Lower lobe of right lung (tissue), 2 donors: ENCODE data around the gene FCSK. TPM values are rescaled to one million over a fixed set of nuclear protein-coding genes. Genes with fewer than 3 reads are reported as not detected.

Experiments used
- ATAC-seq, 2 donors: fragments of 200-7000 bp; cut with Tn5 transposase; one replicate each; pipeline ENCODE4 v1.9.1; 2020 to 2022; ENCODE audit warnings: mild to moderate bottlenecking in 2 of 2, moderate library complexity in 2 of 2
- DNase-seq: peaks from one replicate; pipeline ENCODE4 v3.0.0-alpha.2; 2020
- H3K27ac ChIP-seq: fragments of 200-600 bp; one replicate; pipeline ENCODE4 v1.8.0; 2022
- H3K27me3 ChIP-seq: fragments of 200-600 bp; one replicate; pipeline ENCODE4 v1.8.0; 2022; ENCODE audit warnings: low read depth
- H3K36me3 ChIP-seq: fragments of 200-600 bp; one replicate; pipeline ENCODE4 v1.8.0; 2022; ENCODE audit warnings: mild to moderate bottlenecking
- H3K4me1 ChIP-seq: fragments of 200-600 bp; one replicate; pipeline ENCODE4 v1.8.0; 2022
- H3K4me3 ChIP-seq: fragments of 200-600 bp; one replicate; pipeline ENCODE4 v1.8.0; 2022; ENCODE audit warnings: mild to moderate bottlenecking
- H3K9me3 ChIP-seq: fragments of 200-600 bp; one replicate; pipeline ENCODE4 v1.8.0; 2022
- CTCF ChIP-seq: fragments of 200-600 bp; IDR thresholded peaks from one replicate; pipeline ENCODE4 v1.8.0; 2022; ENCODE audit warnings: antibody characterized with exemption, mild to moderate bottlenecking
- intact Hi-C: fragments of 100-400 bp; cut with DNase I; formaldehyde crosslinking; loops from one replicate; pipeline ENCODE4 v1.11.0; 2022
- total RNA-seq: library from RNA; stranded (reverse); fragmentation: NEBNext Ultra II Directional; extraction: Animal tissue kit (Norgen Biotek cat#: 25700); gene quantifications from one replicate; pipeline ENCODE4 v1.2.1, GENCODE V29; 2021
- donor health status: DM: no; HTN: yes; CAD: no; lungs with severe emphysema.

Gene FCSK
- total RNA-seq, 1 donor from 2014 or later, result 23.8 TPM

- DNase-seq, result no peak
- intact Hi-C loops, result no loop called here
- Histone ChIP-seq H3K9me3 (no peaks in the 10 kb centered on the region), H3K27me3 (no peaks in the 10 kb centered on the region), H3K4me1 (peaks cover 15% of the 10 kb centered on the region), H3K4me3 (no peak overlapping the region), H3K36me3 (peaks cover 93% of the 10 kb centered on the region), H3K27ac (no peak overlapping the region)
- no peak for TF ChIP-seq CTCF
- no peak for ATAC-seq
These were observed 28.2 kb downstream of the FCSK start for GRCh38 chr16:70482624-70483023.

GRCh38 chr16:70483426-70483825 lies 29.0 kb downstream of the FCSK start:
- Histone ChIP-seq H3K27ac (no peak overlapping the region), H3K27me3 (no peaks in the 10 kb centered on the region), H3K36me3 (peaks cover 95% of the 10 kb centered on the region), H3K9me3 (no peaks in the 10 kb centered on the region), H3K4me1 (peaks cover 14% of the 10 kb centered on the region), H3K4me3 (no peak overlapping the region)
- TF ChIP-seq CTCF, result no peak
- ATAC-seq (no peak), DNase-seq (no peak)
- intact Hi-C loops, result no loop called here

- intact Hi-C loops, result no loop called here
- Histone ChIP-seq H3K4me1 (peaks cover under 1% of the 10 kb centered on the region), H3K27me3 (no peaks in the 10 kb centered on the region), H3K27ac (no peak overlapping the region), H3K36me3 (peaks cover 95% of the 10 kb centered on the region), H3K9me3 (no peaks in the 10 kb centered on the region), H3K4me3 (no peak overlapping the region)
- ATAC-seq, result no peak
- no peak for DNase-seq
- no peak for TF ChIP-seq CTCF
These were observed 30.5 kb downstream of the FCSK start for GRCh38 chr16:70484867-70485266.

- no peak for TF ChIP-seq CTCF
- Histone ChIP-seq H3K36me3 (peaks cover 91% of the 10 kb centered on the region), H3K27me3 (no peaks in the 10 kb centered on the region), H3K27ac (no peak overlapping the region), H3K4me1 (no peaks in the 10 kb centered on the region), H3K4me3 (no peak overlapping the region), H3K9me3 (no peaks in the 10 kb centered on the region)
- intact Hi-C loops, result no loop called here
- DNase-seq (no peak), ATAC-seq (no peak)
These were observed 35.9 kb downstream of the FCSK start for GRCh38 chr16:70490261-70490660.

- H3K4me1 ChIP-seq, result no peaks in the 10 kb centered on the region
- ATAC-seq (no peak), DNase-seq (no peak)
- intact Hi-C loops, result no loop called here
- H3K27ac ChIP-seq, result no peak overlapping the region
- no peak for TF ChIP-seq CTCF
- H3K36me3 ChIP-seq, result peaks cover 91% of the 10 kb centered on the region
- no peaks in the 10 kb centered on the region for H3K9me3 ChIP-seq
- no peak overlapping the region for H3K4me3 ChIP-seq
- no peaks in the 10 kb centered on the region for H3K27me3 ChIP-seq
These were observed 39.4 kb downstream of the FCSK start for GRCh38 chr16:70493802-70494201.
